ENCODE measurements around the gene ASB6. TPM values are rescaled to one million over a fixed set of nuclear protein-coding genes. Genes with fewer than 3 reads are reported as not detected.

The ASB6 gene
- total and polyA plus RNA-seq, 2 experiments from 2014 or later = 8.8 to 19.8 TPM

- TF ChIP-seq JUNB (IDR thresholded peaks at IDR 0.05; ENCODE audit: unreplicated experiment) (no peak), REST (IDR thresholded peaks at IDR 0.05; ENCODE audit: unreplicated experiment) (no peak)
Observed at GRCh38 chr9:129587487-129588262, 54.3 kb downstream of the ASB6 start (continued).

GRCh38 chr9:129586685-129587084 is 55.3 kb downstream of the ASB6 start:
- 0 out of 2 replicates have a peak overlapping the region, but pooled peaks have one; percentile 4 for H2AFZ ChIP-seq
- no peak overlapping the region; the same call in 1 of the 2 replicates for H3K27ac Mint-ChIP-seq
- H3K27ac ChIP-seq (ENCODE audit: low read depth) = no peak overlapping the region
- H3K79me2 ChIP-seq (replicated peaks; ENCODE audit: insufficient read depth) = no peaks in the 10 kb centered on the region
- DNase-seq (ENCODE audit: low spot score) (no peak), ATAC-seq (0 out of 3 replicates have a peak, but pooled peaks have one; percentile 9)
- H3K27me3 ChIP-seq (ENCODE audit: insufficient read depth) = peaks cover 11% of the 10 kb centered on the region; the same call in 1 of the 2 replicates
- no peaks in the 10 kb centered on the region for H3K9me3 Mint-ChIP-seq
- peaks cover 3% of the 10 kb centered on the region; the same call in 1 of the 2 replicates for H3K4me1 ChIP-seq (ENCODE audit: insufficient read depth)
- H3K4me1 Mint-ChIP-seq = peaks cover 39% of the 10 kb centered on the region
- H3K4me3 ChIP-seq = no peak overlapping the region
- H3F3A ChIP-seq (replicated peaks; ENCODE audit: low read depth) = no peaks in the 10 kb centered on the region
- H3K27me3 Mint-ChIP-seq (ENCODE audit: insufficient read depth, low read depth, poor library complexity) = peaks cover 29% of the 10 kb centered on the region
- H4K20me1 ChIP-seq (replicated peaks; ENCODE audit: insufficient read depth) = no peaks in the 10 kb centered on the region
- no peaks in the 10 kb centered on the region for H3K9me2 ChIP-seq (ENCODE audit: insufficient read depth)
- H3K4me3 Mint-ChIP-seq = no peak overlapping the region
- TF ChIP-seq CREB1 (CRISPR knock-in tag; IDR thresholded peaks at IDR 0.05; ENCODE audit: low read depth) = no peak
- TF ChIP-seq STAT1 (IDR thresholded peaks at IDR 0.05; ENCODE audit: unreplicated experiment) = no peak
- no peak for TF ChIP-seq REST (IDR thresholded peaks at IDR 0.05; ENCODE audit: unreplicated experiment)
- no peak for TF ChIP-seq JUNB (IDR thresholded peaks at IDR 0.05; ENCODE audit: unreplicated experiment)
- TF ChIP-seq CTCF (conservative IDR thresholded peaks at IDR 0.05; ENCODE audit: low read depth in 2 of 2) = peak in 1 of 2 experiments; percentile 19; a peak in 1 of 4 replicates
- H3K4me2 ChIP-seq = no peak overlapping the region
- H3K36me3 Mint-ChIP-seq (ENCODE audit: low read depth) = no peaks in the 10 kb centered on the region
- no peaks in the 10 kb centered on the region for H3K36me3 ChIP-seq (ENCODE audit: insufficient read depth)
